Measurements from ENCODE around the gene CSH2. TPM values are rescaled to one million over a fixed set of nuclear protein-coding genes. Genes with fewer than 3 reads are reported as not detected.

The CSH2 gene
- total RNA-seq, 2 experiments from 2014 or later = not detected

GRCh38 chr17:63853260-63853659 lies 20.2 kb downstream of the CSH2 start:
- peaks cover 7% of the 10 kb centered on the region for H3K4me1 Mint-ChIP-seq (ENCODE audit: low read depth)
- no peak overlapping the region for H3K4me3 ChIP-seq (ENCODE audit: low read length)
- no peaks in the 10 kb centered on the region for H3K27me3 Mint-ChIP-seq
- ATAC-seq (ENCODE audit: poor library complexity) (no peak), DNase-seq (no peak)
- intact Hi-C loops (cut with DNase I, micrococcal nuclease) = no loop called here
- H3K4me1 ChIP-seq (ENCODE audit: insufficient read depth, low read length) = peaks cover 11% of the 10 kb centered on the region
- ChIA-PET POLR2A (no interaction called here), CTCF (no interaction called here)
- no peak overlapping the region for H3K4me3 Mint-ChIP-seq
- no peaks in the 10 kb centered on the region for H3K36me3 Mint-ChIP-seq (ENCODE audit: low read depth)
- peaks cover 0 to 12% of the 10 kb centered on the region in 2 experiments for H3K9me3 ChIP-seq (ENCODE audit: control insufficient read depth in 1 of 2, insufficient read depth in 1 of 2, low read length in 2 of 2)
- no peaks in the 10 kb centered on the region for H3K9me3 Mint-ChIP-seq
- H3K27ac ChIP-seq (ENCODE audit: low read depth in 1 of 2, low read length in 2 of 2) = no peak overlapping the region
- no peaks in the 10 kb centered on the region for H3K36me3 ChIP-seq (ENCODE audit: insufficient read depth, low read length)
- no peak for TF ChIP-seq CTCF (IDR thresholded peaks at IDR 0.05)
- peaks cover 0 to 2% of the 10 kb centered on the region in 2 experiments for H3K27me3 ChIP-seq (ENCODE audit: control insufficient read depth in 1 of 2, insufficient read depth in 2 of 2, low read length in 2 of 2)
- H3K27ac Mint-ChIP-seq = no peak overlapping the region

GRCh38 chr17:63850401-63850800 lies 23.1 kb downstream of the CSH2 start:
- no peak overlapping the region for H3K4me3 ChIP-seq (ENCODE audit: low read length)
- intact Hi-C loops (cut with DNase I, micrococcal nuclease) = no loop called here
- ChIA-PET POLR2A (interaction anchor here (1.4 kb wide), 1 partner anchor 7 kb away, joined by 5 read pairs; no protein-coding TSS in a partner anchor), CTCF (no interaction called here)
- DNase-seq (peak in 1 of 14 experiments; percentile 31), ATAC-seq (ENCODE audit: poor library complexity) (no peak)
- H3K9me3 Mint-ChIP-seq = no peaks in the 10 kb centered on the region
- no peaks in the 10 kb centered on the region for H3K27me3 ChIP-seq (ENCODE audit: control insufficient read depth in 1 of 2, insufficient read depth in 2 of 2, low read length in 2 of 2)
- no peaks in the 10 kb centered on the region for H3K36me3 Mint-ChIP-seq (ENCODE audit: low read depth)
- H3K27me3 Mint-ChIP-seq = no peaks in the 10 kb centered on the region
- no peak overlapping the region for H3K27ac Mint-ChIP-seq
- peaks cover 19% of the 10 kb centered on the region for H3K4me1 ChIP-seq (ENCODE audit: insufficient read depth, low read length)
- no peak overlapping the region for H3K4me3 Mint-ChIP-seq
- peaks cover 0 to 12% of the 10 kb centered on the region in 2 experiments for H3K9me3 ChIP-seq (ENCODE audit: control insufficient read depth in 1 of 2, insufficient read depth in 1 of 2, low read length in 2 of 2)
- TF ChIP-seq CTCF (IDR thresholded peaks at IDR 0.05) = no peak
- H3K4me1 Mint-ChIP-seq (ENCODE audit: low read depth) = peaks cover 13% of the 10 kb centered on the region
- H3K27ac ChIP-seq (ENCODE audit: low read depth in 1 of 2, low read length in 2 of 2) = no peak overlapping the region
- H3K36me3 ChIP-seq (ENCODE audit: insufficient read depth, low read length) = no peaks in the 10 kb centered on the region

GRCh38 chr17:63848834-63849689 lies 24.4 kb downstream of the CSH2 start:
- peak; percentile 97 for ATAC-seq (ENCODE audit: poor library complexity)
- peaks cover 0 to 12% of the 10 kb centered on the region in 2 experiments for H3K9me3 ChIP-seq (ENCODE audit: control insufficient read depth in 1 of 2, insufficient read depth in 1 of 2, low read length in 2 of 2)

More at GRCh38 chr17:63848834-63849689, 24.4 kb downstream of the CSH2 start:
- peak overlapping the region in 1 of 2 donors; percentile 36 for H3K27ac ChIP-seq (ENCODE audit: low read depth in 1 of 2, low read length in 2 of 2)
- POLR2A ChIA-PET = interaction anchor here (0.7 to 1.8 kb wide), 14 partner anchors 9 to 657 kb away, joined by 3 to 14 read pairs (median 6); partner anchors contain the start of genes CCDC47, CEP95, DDX42 and DDX5
- H3K27me3 ChIP-seq (ENCODE audit: control insufficient read depth in 1 of 2, insufficient read depth in 2 of 2, low read length in 2 of 2) = no peaks in the 10 kb centered on the region
- Mint-ChIP-seq H3K27me3 (no peaks in the 10 kb centered on the region), H3K9me3 (no peaks in the 10 kb centered on the region), H3K27ac (peak overlapping the region; percentile 68), H3K4me3 (peak overlapping the region; percentile 82), H3K4me1 (ENCODE audit: low read depth) (peaks cover 16% of the 10 kb centered on the region), H3K36me3 (ENCODE audit: low read depth) (no peaks in the 10 kb centered on the region)
- CTCF ChIA-PET = interaction anchor here (0.6 to 2.0 kb wide), 24 partner anchors 9 to 569 kb away, joined by 3 to 21 read pairs (median 4); partner anchors contain the start of genes CCDC47, DDX42, FTSJ3 and ICAM2
- TF ChIP-seq CTCF (IDR thresholded peaks at IDR 0.05) = peak; percentile 77
- H3K4me1 ChIP-seq (ENCODE audit: insufficient read depth, low read length) = peaks cover 19% of the 10 kb centered on the region
- DNase-seq = peak; percentile 89 to 97 (median 94)
- intact Hi-C loops (cut with DNase I, micrococcal nuclease) = loop anchor here (10.0 kb wide), 2 partner anchors 224 to 296 kb away; partner anchors contain the start of gene MAP3K3 (in 1 of the 2)
- H3K36me3 ChIP-seq (ENCODE audit: insufficient read depth, low read length) = no peaks in the 10 kb centered on the region
- peak overlapping the region; percentile 36 for H3K4me3 ChIP-seq (ENCODE audit: low read length)

All from CD4-positive, alpha-beta T cell (primary cell).